Heart left ventricle (tissue), 16 donors: Measurements from ENCODE around the gene COX7B. TPM values are rescaled to one million over a fixed set of nuclear protein-coding genes. Genes with fewer than 3 reads are reported as not detected.
"Not testable (repeated sequence)": the region's sequence is repeated elsewhere in the genome, so short reads cannot be mapped to it uniquely, and the experiment has no call there.

Experiments
- ATAC-seq, 4 donors: fragments of 200-7000 bp; cut with Tn5 transposase; one replicate each; pipeline ENCODE4 v1.9.1; 2020 to 2022; ENCODE audit warnings: moderate library complexity in 4 of 4, mild to moderate bottlenecking in 3 of 4, moderate number of reproducible peaks in 1 of 4
- DNase-seq, 5 donors: peaks; one replicate each; pipeline ENCODE4 v3.0.0-alpha.2; 2020
- H3K27ac ChIP-seq, 12 donors: fragments of 200-600 bp; sonication (generic) in 4 of 12; one replicate each; pipeline versions ENCODE4 v1.5.0 to v1.8.0; 2016 to 2022; ENCODE audit warnings: mild to moderate bottlenecking in 2 of 12
- H3K27me3 ChIP-seq, 9 donors: fragments of 200-600 bp; sonication (generic) in 2 of 9; one replicate each; pipeline versions ENCODE4 v1.5.1 to v1.8.0; 2016 to 2022; ENCODE audit warnings: mild to moderate bottlenecking in 3 of 9
- H3K36me3 ChIP-seq, 9 donors: fragments of 200-600 bp; sonication (generic) in 2 of 9; one replicate each; pipeline versions ENCODE4 v1.5.0 to v1.8.0; 2018 to 2022; ENCODE audit warnings: mild to moderate bottlenecking in 2 of 9
- H3K4me1 ChIP-seq, 12 donors: fragments of 200-600 bp; sonication (generic) in 4 of 12; one replicate each; pipeline versions ENCODE4 v1.5.0 to v1.8.0; 2016 to 2022; ENCODE audit warnings: mild to moderate bottlenecking in 3 of 12
- H3K4me3 ChIP-seq, 12 donors: fragments of 200-600 bp; sonication (generic) in 4 of 12; one replicate each; pipeline versions ENCODE4 v1.5.0 to v1.8.0; 2017 to 2022; ENCODE audit warnings: mild to moderate bottlenecking in 9 of 12, moderate library complexity in 4 of 12
- H3K9me3 ChIP-seq, 12 donors: fragments of 200-600 bp; sonication (generic) in 4 of 12; one replicate each; pipeline versions ENCODE4 v1.5.0 to v1.8.0; 2016 to 2022; ENCODE audit warnings: mild to moderate bottlenecking in 1 of 12
- POLR2A ChIP-seq, 2 donors: fragments of 450-650 bp; IDR thresholded peaks; one replicate each; pipeline ENCODE4 v1.6.1; 2017; ENCODE audit warnings: antibody characterized with exemption in 2 of 2, mild to moderate bottlenecking in 2 of 2, moderate library complexity in 2 of 2
- WGBS, 4 donors: extraction: QIAGEN DNeasy Blood & Tissue Kit in 2 of 4; methylation state at CpG; one replicate each; pipeline versions ENCODE4 v1.1.5 to v1.1.7; 2013 to 2018; 5-methylcytosine and 5-hydroxymethylcytosine counted together
- intact Hi-C, 10 donors: fragments of 100-400 bp; cut with DNase I; formaldehyde crosslinking; loops; one replicate each; pipeline versions ENCODE4 v1.11.1 to v1.14.2; 2022
- polyA plus RNA-seq, 2 donors: library from polyadenylated mRNA; stranded (reverse); fragments of 200-250 nt; gene quantifications; one replicate each; pipeline ENCODE4 v1.2.3, GENCODE V29; 2013
- total RNA-seq, 9 donors: library from RNA; depleted of rRNA in 2 of 9; stranded (reverse); fragments of >200 nt in 2 of 9; fragmentation: NEBNext Ultra II Directional in 3 of 9; extraction: Animal tissue kit (Norgen Biotek cat#: 25700) in 3 of 9; gene quantifications; one replicate each; pipeline versions ENCODE4 v1.1.0 to v1.2.4, GENCODE V29; 2016 to 2023
- TF ChIP-seq, protein P1 (sequence below), 12 donors: fragments of 200-600 bp; sonication (generic) in 4 of 12; IDR thresholded peaks; one replicate each; pipeline versions ENCODE4 v1.5.0 to v1.8.0; 2018 to 2022; ENCODE audit warnings: antibody characterized with exemption in 12 of 12, mild to moderate bottlenecking in 5 of 12
- donor health status: ischemic (EF 13 %, LVEDD 7.1; RV severe dilation, severe dysfunction).
- donor health status: healthy with polysubstance abuse.
- donor health status: DM: no; HTN: yes; CAD: no.
- donor health status: DM: no; HTN: no; CAD: no.
- donor health status: ischemic (EF 25% LVEDD 6.9; RV normal size, moderate dysfunction).
- donor health status: ischemic (EF 25% LVEDD 5.7; RV mildly dilated, moderate dysfunction).
- donor health status: healthy.
- donor health status: DM: yes; HTN: yes; CAD: no.
- donor health status: ischemic (EF 35%, LVEDD 5.7; RV mildly dilated, moderate dysfunction).
- donor health status: nonischemic (EF 11% LVEDD 7.7; RV severe dilation, severe dysfunction).
- donor health status: DM: yes; HTN: yes; CAD: no.
- donor health status: PGD.
- donor health status: ischemic (EF 29% LVEDD 5.4; RV normal size, mild dysfunction).
- donor health status: nonischemic (EF 23%, LVEDD 6.1; RV moderate dilation, normal function).

The COX7B gene
- total and polyA plus RNA-seq, 11 donors = 815 to 8,827 (median 1,386) TPM

GRCh38 chrX:77938083-77938680 lies 38.9 kb downstream of the COX7B start:
- no peaks in the 10 kb centered on the region for H3K27me3 ChIP-seq
- no peak overlapping the region for H3K27ac ChIP-seq
- ATAC-seq (no peak), DNase-seq (no peak)
- no peaks in the 10 kb centered on the region for H3K4me1 ChIP-seq
- H3K36me3 ChIP-seq = no peaks in the 10 kb centered on the region
- intact Hi-C loops = no loop called here
- WGBS, 4 donors = 80 to 95% (median 89%) methylated on average over 4 of the region's 4 CpGs
- TF ChIP-seq, protein P1, sequence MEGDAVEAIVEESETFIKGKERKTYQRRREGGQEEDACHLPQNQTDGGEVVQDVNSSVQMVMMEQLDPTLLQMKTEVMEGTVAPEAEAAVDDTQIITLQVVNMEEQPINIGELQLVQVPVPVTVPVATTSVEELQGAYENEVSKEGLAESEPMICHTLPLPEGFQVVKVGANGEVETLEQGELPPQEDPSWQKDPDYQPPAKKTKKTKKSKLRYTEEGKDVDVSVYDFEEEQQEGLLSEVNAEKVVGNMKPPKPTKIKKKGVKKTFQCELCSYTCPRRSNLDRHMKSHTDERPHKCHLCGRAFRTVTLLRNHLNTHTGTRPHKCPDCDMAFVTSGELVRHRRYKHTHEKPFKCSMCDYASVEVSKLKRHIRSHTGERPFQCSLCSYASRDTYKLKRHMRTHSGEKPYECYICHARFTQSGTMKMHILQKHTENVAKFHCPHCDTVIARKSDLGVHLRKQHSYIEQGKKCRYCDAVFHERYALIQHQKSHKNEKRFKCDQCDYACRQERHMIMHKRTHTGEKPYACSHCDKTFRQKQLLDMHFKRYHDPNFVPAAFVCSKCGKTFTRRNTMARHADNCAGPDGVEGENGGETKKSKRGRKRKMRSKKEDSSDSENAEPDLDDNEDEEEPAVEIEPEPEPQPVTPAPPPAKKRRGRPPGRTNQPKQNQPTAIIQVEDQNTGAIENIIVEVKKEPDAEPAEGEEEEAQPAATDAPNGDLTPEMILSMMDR (IDR thresholded peaks at IDR 0.05) = no peak
- no peak for TF ChIP-seq POLR2A (IDR thresholded peaks at IDR 0.05)
- no peaks in the 10 kb centered on the region for H3K9me3 ChIP-seq
- H3K4me3 ChIP-seq = no peak overlapping the region

GRCh38 chrX:77945031-77945430 lies 45.8 kb downstream of the COX7B start:
- ATAC-seq, H3K36me3 ChIP-seq, H3K27ac ChIP-seq, DNase-seq, H3K4me3 ChIP-seq, H3K9me3 ChIP-seq, H3K27me3 ChIP-seq, intact Hi-C loops: not testable (repeated sequence)
- peaks cover 0 to 11% (median 0%) of the 10 kb centered on the region in 12 donors for H3K4me1 ChIP-seq
- 93 to 99% (median 95%) methylated on average over 6 of the region's 6 CpGs for WGBS, 4 donors

GRCh38 chrX:77945910-77946545 lies 46.8 kb downstream of the COX7B start:
- 60 to 66% (median 65%) methylated on average over 7 of the region's 7 CpGs for WGBS, 4 donors

GRCh38 chrX:77946571-77946970 lies 47.3 kb downstream of the COX7B start:
- Histone ChIP-seq H3K27ac (no peak overlapping the region), H3K4me1 (peaks cover 0 to 11% (median 0%) of the 10 kb centered on the region in 12 donors), H3K9me3 (no peaks in the 10 kb centered on the region), H3K4me3 (no peak overlapping the region), H3K36me3 (no peaks in the 10 kb centered on the region), H3K27me3 (no peaks in the 10 kb centered on the region)
- intact Hi-C loops = no loop called here
- WGBS, 4 donors = 76 to 95% (median 82%) methylated on average over 2 of the region's 2 CpGs
- DNase-seq = no peak
- TF ChIP-seq POLR2A (IDR thresholded peaks at IDR 0.05) = no peak
- TF ChIP-seq, protein P1 (IDR thresholded peaks at IDR 0.05) = peak in 2 of 12 donors; percentile 6 to 33
- no peak for ATAC-seq

More at GRCh38 chrX:77945910-77946545, 46.8 kb downstream of the COX7B start:
- no peaks in the 10 kb centered on the region for H3K36me3 ChIP-seq
- no peak for TF ChIP-seq POLR2A (IDR thresholded peaks at IDR 0.05)
- TF ChIP-seq, protein P1 (IDR thresholded peaks at IDR 0.05) = no peak
- H3K27ac ChIP-seq = no peak overlapping the region
- ATAC-seq (no peak), DNase-seq (no peak)
- H3K27me3 ChIP-seq = no peaks in the 10 kb centered on the region
- H3K4me3 ChIP-seq = no peak overlapping the region
- no peaks in the 10 kb centered on the region for H3K9me3 ChIP-seq
- intact Hi-C loops = no loop called here
- H3K4me1 ChIP-seq = peaks cover 0 to 11% (median 0%) of the 10 kb centered on the region in 12 donors
